ENCODE results near the gene M1AP.
A peak's percentile ranks its signal among the peaks of the same experiment; 100 is the strongest.

Gene M1AP

GRCh38 chr2:74550231-74550630 lies 97.9 kb downstream of the M1AP start:
- no peak for DNase-seq (ENCODE audit: low read depth in 2 of 2, low spot score in 1 of 2)

DNA sequence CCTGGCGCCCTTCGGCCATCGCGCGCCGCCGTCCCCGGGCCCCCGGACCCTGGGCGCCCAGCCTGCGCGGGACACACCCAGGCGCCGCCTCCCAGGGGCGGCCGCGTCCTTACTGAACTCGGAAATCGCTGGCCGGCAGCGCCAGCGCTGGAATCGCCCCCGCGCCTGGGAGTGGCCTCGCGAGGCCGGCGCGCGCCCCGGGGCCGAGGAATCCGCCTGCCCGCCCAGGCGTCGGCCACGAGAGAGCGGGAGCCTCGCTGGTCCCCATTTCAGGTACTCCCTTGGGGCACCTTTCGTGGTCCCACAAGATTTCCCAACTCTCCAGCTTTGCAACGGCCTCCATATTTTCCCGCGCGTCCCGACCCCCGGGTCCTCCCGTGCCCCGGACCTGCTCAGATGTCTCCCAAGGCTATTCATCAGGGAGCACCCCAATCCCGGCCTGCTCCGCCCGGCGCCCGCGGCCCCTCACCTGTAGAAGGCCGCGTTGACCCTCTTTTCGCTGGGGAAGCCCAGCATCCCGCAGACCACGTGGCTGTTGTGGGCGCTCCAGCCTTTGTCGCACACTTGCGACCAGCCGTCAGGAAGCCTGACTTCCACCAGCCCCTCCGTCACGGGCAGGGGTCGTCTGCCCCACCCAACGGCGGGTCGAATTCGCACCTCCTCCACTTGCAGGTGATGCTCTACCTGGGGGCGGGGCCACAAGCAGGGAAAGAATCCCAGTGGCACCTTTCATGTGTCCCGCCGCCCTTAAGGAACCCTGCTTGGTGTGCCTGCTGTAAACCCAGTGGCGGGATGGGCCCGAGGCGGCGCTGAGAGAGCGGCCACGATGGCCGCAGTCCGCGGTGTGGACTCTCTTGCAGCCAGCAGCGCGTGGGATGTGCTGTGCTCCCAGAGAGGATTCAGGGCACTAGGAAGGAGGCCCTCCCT lies 99.0 kb downstream of the M1AP start:
- no peak for DNase-seq (ENCODE audit: low read depth in 2 of 2, low spot score in 1 of 2)

GRCh38 chr2:74548285-74548899 lies 99.7 kb downstream of the M1AP start:
- DNase-seq (ENCODE audit: low read depth in 2 of 2, low spot score in 1 of 2): no peak

DNA sequence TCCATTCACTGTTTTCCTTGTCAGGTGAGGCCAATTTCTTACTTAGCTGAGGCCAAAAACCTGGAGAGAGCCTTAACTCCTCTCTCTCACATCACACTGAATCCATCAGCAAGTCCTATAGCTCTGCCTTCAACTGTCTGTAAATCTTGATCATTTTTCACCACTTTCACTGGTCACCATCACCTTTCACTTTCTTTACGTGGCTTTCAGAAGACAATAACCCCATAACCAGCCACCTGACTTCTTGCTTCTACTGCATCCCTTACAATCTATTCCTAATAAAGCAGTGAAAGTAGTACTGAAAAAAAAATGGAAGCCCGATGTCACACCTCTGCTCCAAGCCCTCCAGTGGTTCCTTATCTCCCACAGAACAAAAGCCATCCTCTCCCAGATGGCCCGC lies 102.1 kb downstream of the M1AP start:
- no peak for DNase-seq (ENCODE audit: low read depth in 2 of 2, low spot score in 1 of 2)

DNA sequence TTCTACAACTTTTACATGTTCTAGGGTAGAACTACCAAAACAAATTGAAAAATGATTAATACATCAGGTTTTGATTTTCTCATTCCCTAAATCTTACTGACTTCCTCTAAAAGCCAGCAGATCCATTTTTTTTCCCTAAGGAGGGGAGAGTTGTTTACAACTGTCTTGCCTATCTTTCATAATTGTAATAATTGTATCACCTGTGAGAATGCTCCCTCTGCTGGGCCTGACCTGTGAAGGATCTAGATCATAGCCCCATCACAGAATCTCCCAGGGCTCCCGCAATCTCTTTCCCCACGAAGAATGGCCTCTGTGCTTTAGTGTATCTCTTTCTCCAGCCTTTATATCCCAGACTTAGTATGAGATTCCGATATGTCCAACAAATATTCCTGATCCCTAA lies 103.5 kb downstream of the M1AP start:
- no peak for DNase-seq (ENCODE audit: low read depth in 2 of 2, low spot score in 1 of 2)

DNA sequence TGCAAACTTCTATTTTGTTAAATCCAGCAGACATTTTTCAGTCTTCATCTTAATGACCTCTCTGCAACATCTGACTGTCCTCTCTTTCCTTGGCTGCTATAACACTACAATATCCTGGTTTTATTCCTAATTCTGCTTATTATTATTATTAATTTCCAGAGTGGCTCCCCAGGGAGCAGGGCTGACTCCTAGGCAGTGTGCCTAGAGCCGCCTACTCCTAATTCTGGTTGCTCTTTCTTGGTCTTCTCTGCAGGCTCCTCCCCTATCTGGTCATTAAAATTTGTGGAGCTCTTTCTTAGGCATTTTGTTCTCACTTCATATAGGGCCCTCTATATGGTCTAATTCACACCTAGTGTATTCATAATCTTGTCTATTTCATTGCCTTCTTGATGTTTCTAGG lies 105.2 kb downstream of the M1AP start:
- DNase-seq (ENCODE audit: low read depth in 2 of 2, low spot score in 1 of 2): no peak

GRCh38 chr2:74540291-74540690 lies 107.8 kb downstream of the M1AP start:
- no peak for DNase-seq (ENCODE audit: low read depth in 2 of 2, low spot score in 1 of 2)

DNA sequence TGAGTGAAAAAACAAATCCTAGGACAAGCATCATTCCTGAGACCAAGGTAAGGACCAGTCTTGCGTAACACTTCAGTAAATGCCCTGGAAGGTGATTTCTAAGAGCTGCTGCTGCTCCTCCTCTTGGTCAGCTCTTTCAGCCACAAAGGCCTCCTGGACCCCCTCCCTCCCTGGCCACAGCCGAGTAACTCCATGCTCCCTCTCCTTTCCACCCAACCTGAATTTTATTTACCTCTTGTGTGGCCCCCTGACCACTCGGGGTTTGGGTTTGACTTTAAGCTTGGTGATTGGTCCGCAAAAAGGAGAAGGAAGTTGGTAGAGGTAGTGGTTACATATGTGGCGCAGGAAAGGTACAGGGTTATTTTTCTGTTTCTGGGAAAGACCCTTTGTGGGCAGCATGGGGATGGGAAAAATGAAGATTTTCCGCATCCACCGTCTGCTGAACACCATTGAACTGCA lies 109.2 kb downstream of the M1AP start:
- DNase-seq (ENCODE audit: low read depth in 2 of 2, low spot score in 1 of 2): no peak

GRCh38 chr2:74537140-74537539 lies 111.0 kb downstream of the M1AP start:
- no peak for DNase-seq (ENCODE audit: low read depth in 2 of 2, low spot score in 1 of 2)

- DNase-seq (ENCODE audit: low read depth in 2 of 2, low spot score in 1 of 2): no peak
Observed at GRCh38 chr2:74536166-74536950, 111.8 kb downstream of the M1AP start.

DNA sequence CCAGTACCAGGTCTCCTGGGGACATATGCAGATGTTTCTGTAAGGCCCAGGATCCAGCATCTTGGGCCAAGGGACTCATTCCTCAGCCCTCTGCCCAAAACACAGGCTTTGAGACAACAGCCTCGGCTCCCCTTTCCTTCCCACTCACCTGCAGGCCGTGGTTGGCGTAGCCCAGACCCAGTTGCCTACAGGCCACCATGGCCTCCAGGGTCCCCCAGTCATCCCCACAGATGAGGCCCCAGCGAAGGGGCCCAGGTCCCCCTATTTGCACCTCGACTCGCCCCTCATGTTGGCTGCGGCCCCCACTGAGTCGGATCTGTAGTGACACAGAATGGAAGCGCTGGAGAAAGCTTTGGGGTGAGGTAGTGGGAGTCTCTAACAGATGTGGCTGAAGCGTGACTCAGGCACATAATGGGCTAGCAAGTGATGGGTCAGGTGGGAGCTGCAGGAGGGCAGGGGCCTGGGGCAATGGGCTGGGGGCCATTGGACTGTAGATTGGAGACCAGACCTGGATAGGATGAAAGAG lies 112.6 kb downstream of the M1AP start:
- no peak for DNase-seq (ENCODE audit: low read depth in 2 of 2, low spot score in 1 of 2)

- no peak for DNase-seq (ENCODE audit: low read depth in 2 of 2, low spot score in 1 of 2)
Observed at GRCh38 chr2:74534411-74534810, 113.7 kb downstream of the M1AP start.

- DNase-seq (ENCODE audit: low read depth in 2 of 2, low spot score in 1 of 2): no peak
Observed at GRCh38 chr2:74533464-74533863, 114.7 kb downstream of the M1AP start.

- DNase-seq (ENCODE audit: low read depth in 2 of 2, low spot score in 1 of 2): no peak
Observed at GRCh38 chr2:74532222-74532621, 115.9 kb downstream of the M1AP start.

GRCh38 chr2:74531666-74532065 lies 116.5 kb downstream of the M1AP start:
- no peak for DNase-seq (ENCODE audit: low read depth in 2 of 2, low spot score in 1 of 2)

- DNase-seq (ENCODE audit: low read depth in 2 of 2, low spot score in 1 of 2): no peak
Observed at GRCh38 chr2:74530239-74531187, 117.6 kb downstream of the M1AP start.

GRCh38 chr2:74529357-74530238 lies 118.5 kb downstream of the M1AP start, which contains the start of the genes AUP1 and HTRA2:
AUP1 (minus strand) TSS chr2:74529706; CDS start chr2:74529629, 77 bp downstream.
HTRA2 (plus strand) TSS chr2:74529933; CDS start chr2:74530007, 74 bp downstream.
- DNase-seq (ENCODE audit: low read depth in 2 of 2, low spot score in 1 of 2): peak; percentile 57 to 77

- DNase-seq (ENCODE audit: low read depth in 2 of 2, low spot score in 1 of 2): peak in 1 of 2 donors; percentile 20
Observed at GRCh38 chr2:74528600-74529356, 119.4 kb downstream of the M1AP start.

All from stimulated activated CD8-positive, alpha-beta memory T cell treated with anti-CD3 and anti-CD28 coated beads, Interleukin-4, amount 100 ng/mL, for 4 hours (primary cell).